Central memory CD8-positive, alpha-beta T cell (primary cell): ENCODE data around the gene NR6A1.

Experiments
- ATAC-seq: fragments of 150-1000 bp; cut with Tn5 transposase; replicated peaks from 2 replicates; pipeline ENCODE4 v1.10.0; 2022; ENCODE audit warnings: mild to moderate bottlenecking, moderate FRiP score, moderate number of reproducible peaks; ENCODE audit not compliant: poor library complexity, severe bottlenecking; ENCODE audit errors: extremely low read depth
- DNase-seq, 2 donors: peaks; one replicate each; pipeline ENCODE4 v3.0.0; 2021; ENCODE audit warnings: low spot score in 2 of 2
- H3K27ac Mint-ChIP-seq: one replicate; pipeline ENCODE4 v1.8.0; 2022; ENCODE audit warnings: low read depth, mild to moderate bottlenecking, moderate library complexity, mixed read lengths
- H3K27me3 Mint-ChIP-seq: one replicate; pipeline ENCODE4 v1.8.0; 2022; ENCODE audit warnings: mixed read lengths
- H3K36me3 Mint-ChIP-seq: one replicate; pipeline ENCODE4 v1.8.0; 2022; ENCODE audit warnings: mild to moderate bottlenecking, moderate library complexity, mixed read lengths; ENCODE audit not compliant: insufficient read depth
- H3K4me1 Mint-ChIP-seq: one replicate; pipeline ENCODE4 v1.8.0; 2022; ENCODE audit warnings: mixed read lengths
- H3K4me3 Mint-ChIP-seq: one replicate; pipeline ENCODE4 v1.8.0; 2022; ENCODE audit warnings: mild to moderate bottlenecking, moderate library complexity, mixed read lengths
- H3K9me3 Mint-ChIP-seq: one replicate; pipeline ENCODE4 v1.8.0; 2022; ENCODE audit warnings: mixed read lengths

The NR6A1 gene

GRCh38 chr9:124555043-124555442 lies 216.1 kb downstream of the NR6A1 start:
- H3K36me3 Mint-ChIP-seq, result no peaks in the 10 kb centered on the region
- H3K27me3 Mint-ChIP-seq, result peaks cover 8% of the 10 kb centered on the region
- no peaks in the 10 kb centered on the region for H3K4me1 Mint-ChIP-seq
- no peak overlapping the region for H3K27ac Mint-ChIP-seq
- DNase-seq, result no peak
- no peak overlapping the region for H3K4me3 Mint-ChIP-seq
- no peak for ATAC-seq
- no peaks in the 10 kb centered on the region for H3K9me3 Mint-ChIP-seq

- Mint-ChIP-seq H3K9me3 (no peaks in the 10 kb centered on the region), H3K4me1 (no peaks in the 10 kb centered on the region), H3K36me3 (no peaks in the 10 kb centered on the region), H3K27ac (no peak overlapping the region), H3K27me3 (peaks cover 8% of the 10 kb centered on the region), H3K4me3 (no peak overlapping the region)
- DNase-seq (no peak), ATAC-seq (no peak)
Observed at GRCh38 chr9:124553738-124554137, 217.4 kb downstream of the NR6A1 start.

- no peaks in the 10 kb centered on the region for H3K36me3 Mint-ChIP-seq
- no peaks in the 10 kb centered on the region for H3K4me1 Mint-ChIP-seq
- ATAC-seq (no peak), DNase-seq (no peak)
- no peak overlapping the region for H3K4me3 Mint-ChIP-seq
- no peak overlapping the region for H3K27ac Mint-ChIP-seq
- H3K9me3 Mint-ChIP-seq, result no peaks in the 10 kb centered on the region
- H3K27me3 Mint-ChIP-seq, result peaks cover 15% of the 10 kb centered on the region
Observed at GRCh38 chr9:124552273-124552605, 218.9 kb downstream of the NR6A1 start.

- H3K4me1 Mint-ChIP-seq, result no peaks in the 10 kb centered on the region
- DNase-seq (no peak), ATAC-seq (no peak)
- H3K9me3 Mint-ChIP-seq, result no peaks in the 10 kb centered on the region
- no peak overlapping the region for H3K4me3 Mint-ChIP-seq
- no peak overlapping the region for H3K27ac Mint-ChIP-seq
- no peaks in the 10 kb centered on the region for H3K36me3 Mint-ChIP-seq
- peaks cover 20% of the 10 kb centered on the region for H3K27me3 Mint-ChIP-seq
Observed at GRCh38 chr9:124551472-124552272, 219.4 kb downstream of the NR6A1 start.

GRCh38 chr9:124550072-124550471 lies 221.0 kb downstream of the NR6A1 start:
- Mint-ChIP-seq H3K9me3 (no peaks in the 10 kb centered on the region), H3K36me3 (no peaks in the 10 kb centered on the region)

GRCh38 chr9:124549016-124549415 lies 222.1 kb downstream of the NR6A1 start:
- Mint-ChIP-seq H3K9me3 (no peaks in the 10 kb centered on the region), H3K36me3 (no peaks in the 10 kb centered on the region), H3K4me3 (no peak overlapping the region), H3K4me1 (no peaks in the 10 kb centered on the region), H3K27ac (no peak overlapping the region), H3K27me3 (peaks cover 11% of the 10 kb centered on the region)
- ATAC-seq (no peak), DNase-seq (no peak)

More at GRCh38 chr9:124550072-124550471, 221.0 kb downstream of the NR6A1 start:
- Mint-ChIP-seq H3K4me3 (no peak overlapping the region), H3K27ac (no peak overlapping the region), H3K4me1 (no peaks in the 10 kb centered on the region), H3K27me3 (peaks cover 18% of the 10 kb centered on the region)
- DNase-seq (no peak), ATAC-seq (no peak)

- Mint-ChIP-seq H3K27ac (no peak overlapping the region), H3K36me3 (no peaks in the 10 kb centered on the region), H3K27me3 (peaks cover 11% of the 10 kb centered on the region), H3K4me1 (no peaks in the 10 kb centered on the region), H3K9me3 (no peaks in the 10 kb centered on the region), H3K4me3 (no peak overlapping the region)
- DNase-seq (no peak), ATAC-seq (no peak)
Observed at GRCh38 chr9:124544535-124544934, 226.6 kb downstream of the NR6A1 start.

- ATAC-seq (no peak), DNase-seq (no peak)
- Mint-ChIP-seq H3K27ac (no peak overlapping the region), H3K4me1 (no peaks in the 10 kb centered on the region), H3K9me3 (no peaks in the 10 kb centered on the region), H3K36me3 (no peaks in the 10 kb centered on the region), H3K27me3 (peaks cover under 1% of the 10 kb centered on the region), H3K4me3 (no peak overlapping the region)
Observed at GRCh38 chr9:124541824-124542223, 229.3 kb downstream of the NR6A1 start.

GRCh38 chr9:124537926-124538325 lies 233.2 kb downstream of the NR6A1 start:
- Mint-ChIP-seq H3K4me3 (no peak overlapping the region), H3K27me3 (no peaks in the 10 kb centered on the region)
- DNase-seq, result no peak

GRCh38 chr9:124535846-124536245 lies 235.3 kb downstream of the NR6A1 start:
- DNase-seq, result no peak
- H3K27me3 Mint-ChIP-seq, result no peaks in the 10 kb centered on the region
- H3K9me3 Mint-ChIP-seq, result no peaks in the 10 kb centered on the region
- no peak for ATAC-seq
- no peaks in the 10 kb centered on the region for H3K4me1 Mint-ChIP-seq
- H3K27ac Mint-ChIP-seq, result no peak overlapping the region
- H3K36me3 Mint-ChIP-seq, result no peaks in the 10 kb centered on the region
- no peak overlapping the region for H3K4me3 Mint-ChIP-seq

More at GRCh38 chr9:124537926-124538325, 233.2 kb downstream of the NR6A1 start:
- no peak for ATAC-seq
- Mint-ChIP-seq H3K4me1 (no peaks in the 10 kb centered on the region), H3K27ac (no peak overlapping the region), H3K9me3 (no peaks in the 10 kb centered on the region), H3K36me3 (no peaks in the 10 kb centered on the region)

- Mint-ChIP-seq H3K4me3 (no peak overlapping the region), H3K9me3 (no peaks in the 10 kb centered on the region), H3K27me3 (no peaks in the 10 kb centered on the region), H3K27ac (no peak overlapping the region), H3K36me3 (no peaks in the 10 kb centered on the region), H3K4me1 (no peaks in the 10 kb centered on the region)
- DNase-seq (no peak), ATAC-seq (no peak)
Observed at GRCh38 chr9:124532897-124533296, 238.2 kb downstream of the NR6A1 start.

GRCh38 chr9:124531115-124531514 lies 240.0 kb downstream of the NR6A1 start:
- H3K9me3 Mint-ChIP-seq, result no peaks in the 10 kb centered on the region
- ATAC-seq, result no peak

GRCh38 chr9:124530246-124530645 lies 240.9 kb downstream of the NR6A1 start:
- Mint-ChIP-seq H3K27ac (no peak overlapping the region), H3K9me3 (no peaks in the 10 kb centered on the region), H3K4me3 (no peak overlapping the region), H3K27me3 (no peaks in the 10 kb centered on the region), H3K36me3 (no peaks in the 10 kb centered on the region), H3K4me1 (no peaks in the 10 kb centered on the region)
- ATAC-seq, result no peak
- no peak for DNase-seq

More at GRCh38 chr9:124531115-124531514, 240.0 kb downstream of the NR6A1 start:
- no peaks in the 10 kb centered on the region for H3K4me1 Mint-ChIP-seq
- no peak overlapping the region for H3K27ac Mint-ChIP-seq
- H3K4me3 Mint-ChIP-seq, result no peak overlapping the region
- no peaks in the 10 kb centered on the region for H3K36me3 Mint-ChIP-seq
- no peaks in the 10 kb centered on the region for H3K27me3 Mint-ChIP-seq
- DNase-seq, result no peak
